Transverse colon (tissue), 4 donors: ENCODE measurements around the gene RHOBTB3. TPM values are rescaled to one million over a fixed set of nuclear protein-coding genes. Genes with fewer than 3 reads are reported as not detected.

Experiments used
- DNase-seq: peaks from one replicate; pipeline ENCODE4 v3.0.0-alpha.2; 2019
- H3K27ac ChIP-seq, 4 donors: fragments of 200-600 bp; sonication (generic); 2 replicates each; pipeline ENCODE4 v1.5.1; 2016 to 2018; ENCODE audit warnings: inconsistent platforms in 4 of 4
- H3K27me3 ChIP-seq: fragments of 200-600 bp; sonication (generic); 2 replicates; pipeline ENCODE4 v1.5.1; 2017; ENCODE audit warnings: inconsistent platforms
- H3K36me3 ChIP-seq, 4 donors: fragments of 200-600 bp; sonication (generic); 2 replicates each; pipeline ENCODE4 v1.5.1; 2017 to 2019; ENCODE audit warnings: inconsistent platforms in 4 of 4
- H3K4me1 ChIP-seq, 4 donors: fragments of 200-600 bp; sonication (generic); 2 replicates each; pipeline ENCODE4 v1.5.1; 2017 to 2020; ENCODE audit warnings: inconsistent platforms in 4 of 4
- H3K4me3 ChIP-seq, 4 donors: fragments of 200-600 bp; sonication (generic); 1 replicate in 1 of 4; 2 replicates in 3 of 4; pipeline versions ENCODE4 v1.5.1 to v1.6.1; 2017 to 2019; ENCODE audit warnings: inconsistent platforms in 4 of 4
- H3K9me3 ChIP-seq, 2 donors: fragments of 200-600 bp; sonication (generic); 2 replicates each; pipeline ENCODE4 v1.5.1; 2017 to 2019; ENCODE audit warnings: inconsistent platforms in 2 of 2
- EP300 ChIP-seq: sonication (generic); formaldehyde crosslinking; IDR thresholded peaks from one replicate; pipeline ENCODE4 v1.6.1; 2017; ENCODE audit warnings: antibody characterized with exemption, low read depth
- POLR2A ChIP-seq: fragments of 450-650 bp; IDR thresholded peaks from one replicate; pipeline ENCODE4 v1.6.1; 2016; ENCODE audit warnings: antibody characterized with exemption, mild to moderate bottlenecking, moderate library complexity
- POLR2AphosphoS5 ChIP-seq, 3 donors: sonication (generic); formaldehyde crosslinking; IDR thresholded peaks; one replicate each; pipeline ENCODE4 v1.6.1; 2016; ENCODE audit warnings: antibody characterized with exemption in 3 of 3
- WGBS, 2 donors: methylation state at CpG; one replicate each; pipeline ENCODE4 v1.1.5; 2018; ENCODE audit warnings: low coverage in 1 of 2; 5-methylcytosine and 5-hydroxymethylcytosine counted together
- in situ Hi-C, 4 donors: fragments of 200-750 bp; cut with MboI; loops; one replicate each; pipeline versions ENCODE4 v1.15.0 to v1.15.1; 2017; ENCODE audit warnings: low sequenced_read_pairs in 3 of 4, low pct_ligation_motif_present in 1 of 4, low pct_unique_long_range_greater_than_20kb in 1 of 4
- intact Hi-C: fragments of 100-400 bp; cut with DNase I; formaldehyde crosslinking; loops from one replicate; pipeline ENCODE4 v1.15.1; 2023; ENCODE audit warnings: low total_unique reads
- total RNA-seq, 4 donors: library from RNA; depleted of rRNA; stranded (reverse); fragments of >200 nt; gene quantifications; one replicate each; pipeline ENCODE4 v1.1.0, GENCODE V29; 2016
- TF ChIP-seq, protein P1 (sequence below), 5 experiments: fragments of 200-600 bp in 3 of 5; fragments of 450-650 bp in 2 of 5; sonication (generic) in 3 of 5; IDR thresholded peaks; 1 replicate in 2 of 5; 2 replicates in 3 of 5; pipeline ENCODE4 v1.5.1; 2016 to 2017; ENCODE audit warnings: antibody characterized with exemption in 5 of 5, inconsistent platforms in 3 of 5, mild to moderate bottlenecking in 2 of 5, moderate library complexity in 1 of 5

Gene RHOBTB3
- total RNA-seq, 4 donors from 2014 or later: 53.0 to 143 (median 84.2) TPM

DNA sequence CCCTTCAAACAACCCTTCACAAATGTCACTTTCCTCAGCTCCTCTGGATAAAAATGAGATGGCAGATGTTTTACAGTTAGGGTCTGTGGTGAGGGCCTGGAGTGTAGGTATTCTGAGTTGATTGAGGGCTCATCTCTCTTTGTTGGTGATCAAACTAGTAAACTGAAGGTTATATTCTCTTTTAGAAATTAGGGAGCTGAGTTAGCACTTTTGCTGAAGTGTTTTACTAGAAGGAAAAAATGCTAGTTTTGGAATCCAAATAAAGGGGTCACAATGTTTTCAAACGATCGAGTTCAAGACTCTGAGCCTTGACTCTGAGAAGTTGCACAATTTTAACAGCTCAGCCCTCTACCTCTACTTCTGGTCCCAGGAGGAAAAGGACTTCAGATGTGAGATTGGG, 23.4 kb downstream of the RHOBTB3 start:
- DNase-seq: no peak
- intact Hi-C loops: no loop called here
- Histone ChIP-seq H3K4me3 (no peak overlapping the region), H3K27me3 (no peaks in the 10 kb centered on the region), H3K36me3 (peaks cover 0 to 29% (median 0%) of the 10 kb centered on the region in 4 donors), H3K4me1 (peaks cover 0 to 12% (median 11%) of the 10 kb centered on the region in 4 donors), H3K27ac (no peak overlapping the region), H3K9me3 (no peaks in the 10 kb centered on the region)
- TF ChIP-seq POLR2A: no peak
- no peak for TF ChIP-seq EP300
- no peak for TF ChIP-seq POLR2AphosphoS5 (IDR thresholded peaks at IDR 0.05)
- TF ChIP-seq, protein P1, sequence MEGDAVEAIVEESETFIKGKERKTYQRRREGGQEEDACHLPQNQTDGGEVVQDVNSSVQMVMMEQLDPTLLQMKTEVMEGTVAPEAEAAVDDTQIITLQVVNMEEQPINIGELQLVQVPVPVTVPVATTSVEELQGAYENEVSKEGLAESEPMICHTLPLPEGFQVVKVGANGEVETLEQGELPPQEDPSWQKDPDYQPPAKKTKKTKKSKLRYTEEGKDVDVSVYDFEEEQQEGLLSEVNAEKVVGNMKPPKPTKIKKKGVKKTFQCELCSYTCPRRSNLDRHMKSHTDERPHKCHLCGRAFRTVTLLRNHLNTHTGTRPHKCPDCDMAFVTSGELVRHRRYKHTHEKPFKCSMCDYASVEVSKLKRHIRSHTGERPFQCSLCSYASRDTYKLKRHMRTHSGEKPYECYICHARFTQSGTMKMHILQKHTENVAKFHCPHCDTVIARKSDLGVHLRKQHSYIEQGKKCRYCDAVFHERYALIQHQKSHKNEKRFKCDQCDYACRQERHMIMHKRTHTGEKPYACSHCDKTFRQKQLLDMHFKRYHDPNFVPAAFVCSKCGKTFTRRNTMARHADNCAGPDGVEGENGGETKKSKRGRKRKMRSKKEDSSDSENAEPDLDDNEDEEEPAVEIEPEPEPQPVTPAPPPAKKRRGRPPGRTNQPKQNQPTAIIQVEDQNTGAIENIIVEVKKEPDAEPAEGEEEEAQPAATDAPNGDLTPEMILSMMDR (IDR thresholded peaks at IDR 0.05): no peak
- WGBS, 2 donors: 62 to 73% methylated on average over 2 of the region's 2 CpGs
- in situ Hi-C loops: no loop called here

DNA sequence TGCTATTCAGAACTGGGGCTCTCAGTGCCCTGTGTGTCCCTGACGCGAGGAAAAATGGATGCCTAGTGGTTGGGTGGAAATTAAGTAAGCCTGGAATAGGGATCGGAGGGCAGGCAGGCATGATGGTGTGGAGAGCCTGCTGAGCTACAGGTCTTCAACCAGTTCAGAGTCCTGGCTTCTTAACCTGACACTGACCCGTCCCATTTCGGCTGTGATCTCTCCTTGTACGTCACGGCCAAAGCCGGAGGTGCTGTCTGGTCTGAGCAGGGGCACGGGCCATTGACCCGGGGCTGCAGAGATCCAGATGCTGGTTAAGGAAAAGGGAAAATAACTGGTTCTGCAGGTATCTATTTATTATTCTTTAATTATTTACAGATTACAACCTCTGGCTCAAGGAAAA, 27.9 kb downstream of the RHOBTB3 start:
- TF ChIP-seq POLR2AphosphoS5 (IDR thresholded peaks at IDR 0.05): no peak
- TF ChIP-seq, protein P1 (IDR thresholded peaks at IDR 0.05): no peak
- no peak for TF ChIP-seq EP300
- TF ChIP-seq POLR2A: no peak
- in situ Hi-C loops (no loop called here), intact Hi-C loops (no loop called here)
- Histone ChIP-seq H3K4me3 (no peak overlapping the region), H3K4me1 (peaks cover 0 to 43% (median 29%) of the 10 kb centered on the region in 4 donors), H3K36me3 (peaks cover 0 to 13% (median 0%) of the 10 kb centered on the region in 4 donors), H3K27ac (peak overlapping the region; percentile 58 to 73 (median 68)), H3K9me3 (no peaks in the 10 kb centered on the region), H3K27me3 (no peaks in the 10 kb centered on the region)
- DNase-seq: no peak
- 32 to 63% methylated on average over 6 to 10 of the region's 10 CpGs for WGBS, 2 donors

- Histone ChIP-seq H3K36me3 (peaks cover 0 to 9% (median 0%) of the 10 kb centered on the region in 4 donors), H3K27ac (peak overlapping the region; percentile 58 to 73 (median 68)), H3K9me3 (no peaks in the 10 kb centered on the region), H3K27me3 (no peaks in the 10 kb centered on the region), H3K4me1 (peaks cover 0 to 43% (median 29%) of the 10 kb centered on the region in 4 donors), H3K4me3 (no peak overlapping the region)
- intact Hi-C loops (no loop called here), in situ Hi-C loops (loop anchor here in 1 of 4 donors (10.0 kb wide), 1 partner anchor 105 kb away; no protein-coding TSS in a partner anchor)
- TF ChIP-seq EP300: no peak
- no peak for TF ChIP-seq POLR2A
- no peak for TF ChIP-seq POLR2AphosphoS5 (IDR thresholded peaks at IDR 0.05)
- TF ChIP-seq, protein P1 (IDR thresholded peaks at IDR 0.05): no peak
- DNase-seq: no peak
- WGBS, 2 donors: 28 to 42% methylated on average over 2 of the region's 2 CpGs
Measured at GRCh38 chr5:95759634-95760033, 28.5 kb downstream of the RHOBTB3 start.

- in situ Hi-C loops (loop anchor here in 1 of 4 donors (10.0 kb wide), 1 partner anchor 106 kb away; no protein-coding TSS in a partner anchor), intact Hi-C loops (no loop called here)
- 51 to 58% methylated on average over 3 of the region's 3 CpGs for WGBS, 2 donors
- TF ChIP-seq, protein P1 (IDR thresholded peaks at IDR 0.05): no peak
- TF ChIP-seq POLR2AphosphoS5 (IDR thresholded peaks at IDR 0.05): peak in 2 of 3 donors; percentile 6 to 19
- H3K4me1 ChIP-seq: peaks cover 0 to 43% (median 29%) of the 10 kb centered on the region in 4 donors
- DNase-seq: no peak
- peaks cover 0 to 9% (median 0%) of the 10 kb centered on the region in 4 donors for H3K36me3 ChIP-seq
- no peaks in the 10 kb centered on the region for H3K9me3 ChIP-seq
- H3K27ac ChIP-seq: peak overlapping the region; percentile 58 to 73 (median 68)
- H3K27me3 ChIP-seq: no peaks in the 10 kb centered on the region
- no peak overlapping the region for H3K4me3 ChIP-seq
Measured at GRCh38 chr5:95760273-95761191, 29.4 kb downstream of the RHOBTB3 start.
